ENCODE results near the gene ARHGAP29. TPM values are rescaled to one million over a fixed set of nuclear protein-coding genes. Genes with fewer than 3 reads are reported as not detected.
A peak's percentile ranks its signal among the peaks of the same experiment; 100 is the strongest.

ARHGAP29 gene
- total RNA-seq, 1 experiment from 2014 or later: 46.7 TPM

DNA sequence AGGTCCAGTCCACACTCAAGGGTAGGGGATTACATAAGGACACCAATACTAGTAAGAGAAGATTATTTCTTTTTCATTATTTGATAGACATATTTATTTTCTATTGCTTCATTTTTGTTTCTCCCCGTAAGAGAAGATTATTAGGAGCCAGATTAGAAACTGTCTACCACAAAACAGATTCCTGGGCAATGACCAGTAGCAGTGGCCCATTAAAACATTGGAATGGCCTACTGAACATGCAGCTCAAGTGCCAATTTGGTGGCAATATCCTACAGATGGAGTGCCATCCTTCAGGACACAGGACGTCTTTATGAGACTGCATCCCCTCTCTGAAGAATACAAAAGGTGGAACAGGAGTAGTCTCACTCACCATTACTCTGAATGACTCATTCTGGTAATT, 34.0 kb upstream of the ARHGAP29 start:
- peaks cover 15% of the 10 kb centered on the region for H3K4me1 Mint-ChIP-seq (ENCODE audit: insufficient read depth, unreplicated experiment)
- intact Hi-C loops (cut with micrococcal nuclease): no loop called here
- POLR2A ChIA-PET: interaction anchor here (0.8 to 1.8 kb wide), 4 partner anchors 10 to 34 kb away, joined by 3 to 10 read pairs (median 4); partner anchors contain the start of gene ARHGAP29
- CTCF ChIA-PET: interaction anchor here (1.4 to 2.4 kb wide), 2 partner anchors 14 to 232 kb away, joined by 4 to 8 read pairs; no protein-coding TSS in a partner anchor
- no peak overlapping the region for H3K4me3 Mint-ChIP-seq (ENCODE audit: unreplicated experiment)
- DNase-seq (ENCODE audit: unreplicated experiment): no peak
- no peak overlapping the region for H3K27ac Mint-ChIP-seq (ENCODE audit: low read depth, unreplicated experiment)
- H3K36me3 Mint-ChIP-seq (ENCODE audit: insufficient read depth, unreplicated experiment): no peaks in the 10 kb centered on the region
- H3K27me3 Mint-ChIP-seq (ENCODE audit: insufficient read depth, unreplicated experiment): no peaks in the 10 kb centered on the region
- BruUV-seq (replicated peaks): no TSS peak
- H3K9me3 Mint-ChIP-seq (ENCODE audit: unreplicated experiment): no peaks in the 10 kb centered on the region
- TF ChIP-seq CTCF (IDR thresholded peaks at IDR 0.05; ENCODE audit: unreplicated experiment): no peak

- H3K4me3 Mint-ChIP-seq (ENCODE audit: unreplicated experiment): no peak overlapping the region
- TF ChIP-seq CTCF (IDR thresholded peaks at IDR 0.05; ENCODE audit: unreplicated experiment): no peak
- peaks cover 19% of the 10 kb centered on the region for H3K4me1 Mint-ChIP-seq (ENCODE audit: insufficient read depth, unreplicated experiment)
- CTCF ChIA-PET: interaction anchor here (0.6 to 2.4 kb wide), 5 partner anchors 12 to 245 kb away, joined by 3 to 8 read pairs (median 4); no protein-coding TSS in a partner anchor
- no peaks in the 10 kb centered on the region for H3K36me3 Mint-ChIP-seq (ENCODE audit: insufficient read depth, unreplicated experiment)
- intact Hi-C loops (cut with micrococcal nuclease): no loop called here
- peak overlapping the region; percentile 24 for H3K27ac Mint-ChIP-seq (ENCODE audit: low read depth, unreplicated experiment)
- no peaks in the 10 kb centered on the region for H3K27me3 Mint-ChIP-seq (ENCODE audit: insufficient read depth, unreplicated experiment)
- peak; percentile 76 for DNase-seq (ENCODE audit: unreplicated experiment)
- POLR2A ChIA-PET: interaction anchor here (0.8 to 1.8 kb wide), 5 partner anchors 10 to 47 kb away, joined by 3 to 10 read pairs (median 4); partner anchors contain the start of gene ARHGAP29
- no TSS peak for BruUV-seq (replicated peaks)
- no peaks in the 10 kb centered on the region for H3K9me3 Mint-ChIP-seq (ENCODE audit: unreplicated experiment)
These were observed 33.4 kb upstream of the ARHGAP29 start for GRCh38 chr1:94270801-94271203.

- Mint-ChIP-seq H3K4me3 (ENCODE audit: unreplicated experiment) (no peak overlapping the region), H3K4me1 (ENCODE audit: insufficient read depth, unreplicated experiment) (peaks cover 27% of the 10 kb centered on the region), H3K27ac (ENCODE audit: low read depth, unreplicated experiment) (peak overlapping the region; percentile 24), H3K36me3 (ENCODE audit: insufficient read depth, unreplicated experiment) (no peaks in the 10 kb centered on the region), H3K9me3 (ENCODE audit: unreplicated experiment) (no peaks in the 10 kb centered on the region), H3K27me3 (ENCODE audit: insufficient read depth, unreplicated experiment) (no peaks in the 10 kb centered on the region)
- no TSS peak for BruUV-seq (replicated peaks)
- intact Hi-C loops (cut with micrococcal nuclease): no loop called here
- no peak for DNase-seq (ENCODE audit: unreplicated experiment)
- no peak for TF ChIP-seq CTCF (IDR thresholded peaks at IDR 0.05; ENCODE audit: unreplicated experiment)
- ChIA-PET CTCF (interaction anchor here (0.6 to 2.4 kb wide), 5 partner anchors 11 to 406 kb away, joined by 3 to 8 read pairs (median 4); no protein-coding TSS in a partner anchor), POLR2A (interaction anchor here (1.0 to 1.7 kb wide), 5 partner anchors 9 to 46 kb away, joined by 3 to 10 read pairs (median 4); partner anchors contain the start of gene ARHGAP29)
These were observed 32.5 kb upstream of the ARHGAP29 start for GRCh38 chr1:94269921-94270320.

DNA sequence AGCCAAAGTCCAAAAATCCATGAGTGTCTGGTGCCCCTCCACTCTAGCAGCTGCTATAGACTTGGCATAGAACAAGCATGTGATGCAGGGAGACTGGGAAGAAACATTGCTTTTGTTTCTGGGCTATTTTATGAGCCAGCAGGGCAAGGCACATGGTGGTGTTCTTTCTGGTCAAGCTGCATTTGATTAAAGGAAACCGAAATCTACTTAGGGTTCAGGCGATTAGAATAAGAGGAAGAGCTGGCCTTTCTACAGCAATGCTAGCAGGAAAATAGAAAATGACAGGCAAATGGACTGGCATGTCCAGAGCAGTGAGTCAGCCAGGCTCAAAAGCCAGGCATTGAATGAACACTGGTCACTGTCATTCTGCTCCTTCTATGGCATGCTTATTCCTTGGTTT, 28.5 kb upstream of the ARHGAP29 start:
- CTCF ChIA-PET: no interaction called here
- H3K27me3 Mint-ChIP-seq (ENCODE audit: insufficient read depth, unreplicated experiment): no peaks in the 10 kb centered on the region

More for the DNA sequence above, 28.5 kb upstream of the ARHGAP29 start:
- no peak overlapping the region for H3K27ac Mint-ChIP-seq (ENCODE audit: low read depth, unreplicated experiment)
- no TSS peak for BruUV-seq (replicated peaks)
- H3K9me3 Mint-ChIP-seq (ENCODE audit: unreplicated experiment): no peaks in the 10 kb centered on the region
- intact Hi-C loops (cut with micrococcal nuclease): no loop called here
- TF ChIP-seq CTCF (IDR thresholded peaks at IDR 0.05; ENCODE audit: unreplicated experiment): no peak
- H3K4me3 Mint-ChIP-seq (ENCODE audit: unreplicated experiment): no peak overlapping the region
- DNase-seq (ENCODE audit: unreplicated experiment): no peak
- H3K36me3 Mint-ChIP-seq (ENCODE audit: insufficient read depth, unreplicated experiment): no peaks in the 10 kb centered on the region
- peaks cover 29% of the 10 kb centered on the region for H3K4me1 Mint-ChIP-seq (ENCODE audit: insufficient read depth, unreplicated experiment)
- POLR2A ChIA-PET: interaction anchor here (1.0 to 1.5 kb wide), 4 partner anchors 10 to 33 kb away, joined by 3 to 5 read pairs (median 3); partner anchors contain the start of gene ARHGAP29
